ENCODE data around the gene DKC1.
A peak's percentile ranks its signal among the peaks of the same experiment; 100 is the strongest.

DNA sequence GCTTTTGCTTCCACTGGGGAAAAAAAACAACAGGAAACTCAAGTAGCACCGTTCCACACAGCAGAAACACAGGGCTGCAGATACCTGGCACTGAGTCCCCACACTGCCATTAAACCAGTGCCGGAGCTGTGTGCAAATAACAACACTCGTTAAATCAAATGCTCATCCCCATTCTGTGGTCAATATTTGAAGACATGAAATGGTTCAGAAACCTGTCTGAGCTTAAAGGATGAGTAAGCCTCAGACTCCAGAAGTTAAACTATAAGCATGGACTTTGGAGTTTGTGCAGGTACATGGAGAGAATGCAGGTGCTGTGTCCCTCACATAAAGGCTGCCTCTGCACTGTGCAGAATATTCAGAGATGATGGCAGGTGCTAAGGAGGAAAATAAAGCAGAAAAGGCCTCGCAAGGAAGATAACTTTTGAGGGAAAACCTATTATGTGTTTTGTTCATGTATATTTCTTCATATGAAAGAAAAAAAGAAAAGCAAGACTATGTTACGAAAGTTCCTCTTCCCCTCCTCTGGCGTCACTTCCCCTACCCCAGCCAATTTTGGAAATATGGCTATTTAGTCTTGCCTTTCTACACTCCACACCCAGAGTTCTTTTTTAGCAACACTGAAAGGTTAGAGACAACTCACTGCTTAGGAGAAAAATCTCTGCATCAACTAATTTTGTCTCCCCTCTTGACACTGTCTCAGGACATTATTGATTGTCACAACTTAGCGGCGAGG lies 38.0 kb downstream of the DKC1 start:
- TF ChIP-seq, protein P1, sequence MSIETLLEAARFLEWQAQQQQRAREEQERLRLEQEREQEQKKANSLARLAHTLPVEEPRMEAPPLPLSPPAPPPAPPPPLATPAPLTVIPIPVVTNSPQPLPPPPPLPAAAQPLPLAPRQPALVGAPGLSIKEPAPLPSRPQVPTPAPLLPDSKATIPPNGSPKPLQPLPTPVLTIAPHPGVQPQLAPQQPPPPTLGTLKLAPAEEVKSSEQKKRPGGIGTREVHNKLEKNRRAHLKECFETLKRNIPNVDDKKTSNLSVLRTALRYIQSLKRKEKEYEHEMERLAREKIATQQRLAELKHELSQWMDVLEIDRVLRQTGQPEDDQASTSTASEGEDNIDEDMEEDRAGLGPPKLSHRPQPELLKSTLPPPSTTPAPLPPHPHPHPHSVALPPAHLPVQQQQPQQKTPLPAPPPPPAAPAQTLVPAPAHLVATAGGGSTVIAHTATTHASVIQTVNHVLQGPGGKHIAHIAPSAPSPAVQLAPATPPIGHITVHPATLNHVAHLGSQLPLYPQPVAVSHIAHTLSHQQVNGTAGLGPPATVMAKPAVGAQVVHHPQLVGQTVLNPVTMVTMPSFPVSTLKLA (IDR thresholded peaks at IDR 0.05) = no peak
- TF ChIP-seq TARDBP (CRISPR knock-in tag; IDR thresholded peaks at IDR 0.05) (no peak), ESRRA (CRISPR knock-in tag; IDR thresholded peaks at IDR 0.05; ENCODE audit: low read depth) (no peak), ZNF703 (CRISPR knock-in tag; IDR thresholded peaks at IDR 0.05; ENCODE audit: borderline replicate concordance) (no peak), ZNF782 (CRISPR knock-in tag; IDR thresholded peaks at IDR 0.05; ENCODE audit: borderline replicate concordance) (no peak), ZBTB1 (CRISPR knock-in tag; IDR thresholded peaks at IDR 0.05; ENCODE audit: borderline replicate concordance) (no peak), GTF2F1 (IDR thresholded peaks at IDR 0.05; ENCODE audit: low read length) (no peak), HNF4A (CRISPR knock-in tag; IDR thresholded peaks at IDR 0.05) (peak; percentile 45)
- TF ChIP-seq, protein P2, sequence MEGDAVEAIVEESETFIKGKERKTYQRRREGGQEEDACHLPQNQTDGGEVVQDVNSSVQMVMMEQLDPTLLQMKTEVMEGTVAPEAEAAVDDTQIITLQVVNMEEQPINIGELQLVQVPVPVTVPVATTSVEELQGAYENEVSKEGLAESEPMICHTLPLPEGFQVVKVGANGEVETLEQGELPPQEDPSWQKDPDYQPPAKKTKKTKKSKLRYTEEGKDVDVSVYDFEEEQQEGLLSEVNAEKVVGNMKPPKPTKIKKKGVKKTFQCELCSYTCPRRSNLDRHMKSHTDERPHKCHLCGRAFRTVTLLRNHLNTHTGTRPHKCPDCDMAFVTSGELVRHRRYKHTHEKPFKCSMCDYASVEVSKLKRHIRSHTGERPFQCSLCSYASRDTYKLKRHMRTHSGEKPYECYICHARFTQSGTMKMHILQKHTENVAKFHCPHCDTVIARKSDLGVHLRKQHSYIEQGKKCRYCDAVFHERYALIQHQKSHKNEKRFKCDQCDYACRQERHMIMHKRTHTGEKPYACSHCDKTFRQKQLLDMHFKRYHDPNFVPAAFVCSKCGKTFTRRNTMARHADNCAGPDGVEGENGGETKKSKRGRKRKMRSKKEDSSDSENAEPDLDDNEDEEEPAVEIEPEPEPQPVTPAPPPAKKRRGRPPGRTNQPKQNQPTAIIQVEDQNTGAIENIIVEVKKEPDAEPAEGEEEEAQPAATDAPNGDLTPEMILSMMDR (CRISPR knock-in tag; IDR thresholded peaks at IDR 0.05) = no peak
- TF ChIP-seq, protein P3, sequence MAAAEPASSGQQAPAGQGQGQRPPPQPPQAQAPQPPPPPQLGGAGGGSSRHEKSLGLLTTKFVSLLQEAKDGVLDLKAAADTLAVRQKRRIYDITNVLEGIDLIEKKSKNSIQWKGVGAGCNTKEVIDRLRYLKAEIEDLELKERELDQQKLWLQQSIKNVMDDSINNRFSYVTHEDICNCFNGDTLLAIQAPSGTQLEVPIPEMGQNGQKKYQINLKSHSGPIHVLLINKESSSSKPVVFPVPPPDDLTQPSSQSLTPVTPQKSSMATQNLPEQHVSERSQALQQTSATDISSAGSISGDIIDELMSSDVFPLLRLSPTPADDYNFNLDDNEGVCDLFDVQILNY (CRISPR knock-in tag; conservative IDR thresholded peaks at IDR 0.05) = no peak

Data from HepG2 (cell line).